CD4-positive, alpha-beta T cell treated with Interleukin-4 for 4 hours (primary cell): ENCODE data around the gene RPS10.
"Not testable (repeated sequence)": the region's sequence is repeated elsewhere in the genome, so short reads cannot be mapped to it uniquely, and the experiment has no call there.

Source experiments
- DNase-seq: peaks from one replicate; pipeline ENCODE4 v3.0.0-alpha.2; 2020

Gene RPS10

DNA sequence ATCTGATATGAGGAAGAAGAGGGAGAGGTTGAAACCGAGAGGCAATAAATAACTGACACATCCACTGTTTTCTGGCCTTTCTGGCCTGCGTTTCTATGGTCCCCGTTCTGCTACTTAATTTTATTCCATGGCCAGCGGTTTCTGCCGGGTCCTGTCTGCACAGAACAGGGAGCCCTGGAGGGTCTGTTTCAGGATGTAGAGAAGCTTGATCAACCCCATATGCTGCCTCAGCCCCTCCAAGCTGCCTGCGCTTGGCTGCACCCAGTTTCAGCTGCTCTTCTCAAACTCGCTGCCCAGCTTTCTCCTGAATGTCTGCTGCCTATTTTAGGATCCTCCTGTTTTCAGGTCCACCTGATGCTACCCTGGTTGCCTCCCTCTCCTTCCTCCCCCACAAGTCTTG lies 21.5 kb upstream of the RPS10 start:
- DNase-seq: no peak

DNA sequence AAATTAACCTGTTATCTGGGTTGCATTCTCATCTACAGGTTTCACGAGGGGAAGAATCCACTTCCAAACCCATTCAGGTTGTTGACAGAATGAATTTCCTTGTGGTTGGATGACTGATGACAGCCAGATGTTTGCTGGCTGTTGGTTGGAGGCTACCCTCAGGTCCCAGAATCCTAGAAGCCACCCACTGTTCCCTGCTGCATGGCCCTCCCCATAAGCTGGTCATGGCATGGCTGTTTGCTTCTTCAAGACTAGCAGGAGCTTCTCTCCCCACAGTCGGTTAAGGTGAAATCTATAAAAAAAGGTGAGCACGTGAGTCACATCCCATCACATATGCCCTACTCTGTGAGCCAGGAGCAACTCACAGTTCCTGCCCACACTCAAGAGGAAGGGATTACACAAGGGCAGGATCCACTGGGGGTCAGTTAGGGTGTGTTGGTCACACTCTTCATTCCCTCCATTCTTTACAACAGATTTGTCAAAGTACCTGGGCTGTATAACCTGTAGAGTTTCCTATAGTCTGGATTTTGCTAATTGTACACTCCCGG lies 19.5 kb upstream of the RPS10 start:
- DNase-seq: no peak

DNA sequence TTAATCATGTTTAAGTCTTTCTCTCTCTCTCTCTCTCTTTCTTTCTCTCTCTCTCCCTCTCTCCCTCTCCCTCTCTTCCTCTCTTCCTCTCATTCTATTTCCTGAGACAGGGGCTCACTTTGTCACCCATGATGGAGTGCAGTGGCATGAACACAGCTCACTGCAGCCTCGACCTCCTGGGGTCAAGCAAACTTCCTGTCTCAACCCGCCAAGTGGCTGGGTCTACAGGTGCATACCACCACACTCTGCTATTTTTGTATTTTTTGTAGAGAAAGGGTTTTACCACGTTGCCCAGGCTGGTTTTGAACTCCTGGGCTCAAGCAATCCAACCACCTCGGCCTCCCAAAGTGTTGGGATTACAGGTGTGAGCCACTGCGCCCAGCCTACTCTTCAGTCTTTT lies 15.7 kb upstream of the RPS10 start:
- DNase-seq: no peak

DNA sequence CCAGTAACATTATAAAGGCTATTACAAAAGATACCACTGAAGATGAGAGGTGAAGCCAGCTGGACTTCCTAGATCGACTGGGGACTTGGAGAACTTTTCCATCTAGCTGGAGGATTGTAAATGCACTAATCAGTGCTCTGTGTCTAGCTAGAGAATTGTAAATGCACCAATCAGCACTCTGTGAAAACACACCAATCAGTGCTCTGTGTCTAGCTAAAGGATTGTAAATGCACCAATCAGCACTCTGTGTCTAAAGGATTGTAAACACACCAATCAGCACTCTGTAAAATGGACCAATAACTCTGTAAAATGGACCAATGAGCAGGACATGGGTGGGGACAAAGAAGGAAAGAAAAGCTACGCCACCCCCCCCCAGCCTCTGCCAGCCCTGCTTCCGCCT lies 13.6 kb upstream of the RPS10 start:
- no peak for DNase-seq

DNA sequence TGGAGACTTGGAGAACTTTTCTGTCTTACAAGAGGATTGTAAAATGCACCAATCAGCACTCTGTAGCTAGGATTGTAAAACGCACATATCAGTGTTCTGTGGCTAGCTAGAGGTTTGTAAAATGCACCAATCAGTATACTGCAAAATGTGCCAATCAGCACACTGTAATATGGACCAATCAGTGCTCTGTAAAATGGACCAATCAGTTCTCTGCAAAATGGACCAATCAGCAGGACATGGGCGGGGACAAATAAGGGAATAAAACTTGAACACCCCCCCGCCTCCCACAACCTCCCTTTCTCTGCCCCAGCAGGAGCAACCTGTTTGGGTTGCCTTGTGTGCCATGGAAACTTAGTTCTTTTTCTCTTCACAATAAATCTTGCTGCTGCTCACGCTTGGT lies 12.8 kb upstream of the RPS10 start:
- no peak for DNase-seq

DNA sequence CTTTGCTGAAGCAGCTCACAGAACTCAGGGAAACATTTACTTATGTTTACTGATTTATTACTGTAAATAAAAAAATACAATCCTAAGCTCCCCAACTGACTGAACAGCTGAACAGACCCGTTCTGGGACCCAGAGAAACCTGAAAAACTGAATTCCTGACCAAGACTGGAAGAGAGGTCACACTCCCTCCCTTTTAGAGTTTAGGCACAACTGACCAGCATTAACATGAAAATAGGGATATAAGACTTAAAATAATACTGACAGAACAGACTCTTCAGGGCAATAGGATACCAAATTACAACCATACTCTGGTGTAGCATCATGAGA lies 11.7 kb upstream of the RPS10 start:
- DNase-seq: no peak

DNA sequence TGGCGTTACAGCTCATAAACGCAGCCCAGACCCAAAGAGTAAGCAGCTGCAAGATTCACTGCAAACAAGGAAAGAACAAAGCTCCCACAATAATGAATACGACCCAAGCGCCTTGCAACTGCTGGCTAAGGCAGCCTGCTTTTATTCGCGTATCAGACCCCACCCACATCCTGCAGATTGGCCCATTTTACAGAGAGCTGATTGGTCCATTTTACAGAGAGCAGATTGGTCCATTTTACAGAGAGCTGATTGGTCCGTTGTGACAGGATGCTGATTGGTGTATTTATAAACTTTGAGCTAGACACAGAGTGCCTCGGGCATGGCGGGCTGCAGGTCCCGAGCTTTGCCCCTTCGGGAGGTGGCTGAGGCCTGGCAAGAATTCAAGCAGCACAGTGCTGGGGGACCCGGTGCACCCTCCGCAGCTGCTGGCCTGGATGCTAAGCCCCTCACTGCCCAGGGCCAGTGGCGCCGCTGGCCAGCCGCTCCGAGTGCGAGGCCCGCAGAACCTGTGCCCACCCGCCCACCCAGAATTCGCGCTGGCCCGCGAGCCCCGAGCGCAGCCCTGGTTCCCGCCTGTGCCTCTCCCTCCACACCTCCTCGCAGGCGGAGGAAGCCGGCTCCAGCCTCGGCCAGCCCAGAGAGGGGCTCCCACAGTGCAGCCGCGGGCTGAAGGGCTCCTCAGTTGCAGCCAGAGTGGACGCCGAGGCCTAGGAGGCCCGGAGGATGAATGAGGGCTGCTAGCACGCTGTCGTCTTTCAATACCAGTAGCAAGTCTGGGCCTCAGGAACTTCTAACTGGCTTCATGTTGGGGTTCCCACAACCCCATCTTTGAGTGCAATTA lies 11.2 kb upstream of the RPS10 start:
- DNase-seq: no peak

DNA sequence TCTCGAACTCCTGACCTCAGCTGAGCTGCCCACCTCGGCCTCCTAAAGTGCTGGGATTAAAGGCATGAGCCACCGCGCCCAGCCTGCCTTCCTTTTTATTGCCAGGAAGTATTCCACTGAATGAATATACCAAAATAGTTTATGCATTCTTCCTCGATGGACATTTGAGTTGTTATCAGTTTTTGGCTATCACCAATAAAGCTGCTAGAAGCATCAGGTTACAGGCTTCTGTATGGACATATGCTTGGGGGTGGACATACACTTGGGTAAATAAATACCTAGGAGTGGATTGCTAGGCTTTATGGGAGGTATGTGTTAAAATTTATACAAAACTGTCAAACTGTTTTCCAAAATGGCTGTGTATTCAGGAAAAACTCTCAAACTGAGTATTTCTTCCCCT lies 10.0 kb upstream of the RPS10 start:
- no peak for DNase-seq

DNA sequence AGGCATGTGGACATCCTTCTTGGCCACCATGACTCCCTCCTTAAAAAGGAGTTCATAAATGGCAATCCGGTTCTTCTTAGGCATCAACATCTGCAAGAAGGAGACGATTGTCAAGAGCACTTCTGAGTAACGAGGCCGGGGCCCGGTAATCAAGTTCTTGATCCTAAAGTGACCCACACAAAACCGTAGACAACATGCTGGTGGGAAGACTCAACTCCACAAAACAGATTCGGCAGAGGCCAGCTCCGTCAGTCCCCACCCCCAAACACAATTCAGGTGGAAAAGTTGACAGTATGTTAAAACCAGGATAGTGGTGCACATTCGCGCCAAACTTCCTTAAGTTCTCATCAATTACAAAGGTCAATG lies 754 bp downstream of the RPS10 start:
- DNase-seq: no peak

DNA sequence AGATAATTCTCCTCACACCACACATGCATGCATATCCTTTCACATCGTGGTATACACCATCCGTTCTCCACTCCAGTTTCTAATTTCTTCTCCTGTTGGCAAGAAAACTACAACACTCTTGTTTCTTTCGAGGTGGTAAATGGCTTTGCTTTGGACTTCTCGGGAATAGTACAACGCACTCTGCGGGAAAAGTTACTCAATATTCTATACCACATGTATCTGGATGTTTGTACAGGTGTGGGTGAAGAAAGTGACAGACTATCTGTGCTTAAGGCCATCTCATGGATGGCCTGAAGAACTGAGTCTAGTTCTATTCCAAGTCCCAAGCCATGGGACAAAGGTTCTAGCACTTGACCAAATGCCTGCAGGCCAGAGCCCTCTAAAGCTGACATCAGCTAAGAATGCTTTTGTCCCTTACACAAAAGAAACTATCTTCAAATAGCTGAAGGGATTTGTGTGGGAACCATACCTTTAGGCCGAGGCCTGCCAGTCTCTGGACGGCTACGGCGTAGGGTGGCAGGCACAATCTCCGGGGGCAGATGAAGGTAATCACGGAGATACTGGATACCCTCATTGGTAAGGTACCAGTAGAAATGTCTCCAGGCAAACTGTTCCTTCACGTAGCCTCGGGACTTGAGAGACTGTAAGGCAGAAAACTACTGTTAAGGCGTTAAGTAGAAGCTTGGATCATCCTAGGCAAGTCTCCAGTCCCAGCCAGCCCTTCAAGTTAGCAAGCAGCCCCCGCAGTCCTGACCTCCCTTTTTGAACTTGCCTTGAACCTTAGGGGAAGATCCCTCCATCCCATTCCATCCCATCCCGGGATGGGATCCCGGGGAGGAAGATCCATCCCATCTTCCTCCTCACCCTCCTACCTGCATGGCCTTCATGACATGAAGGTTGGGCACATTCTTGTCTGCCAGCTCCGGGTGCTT lies 1.4 kb downstream of the RPS10 start:
- DNase-seq: no peak

DNA sequence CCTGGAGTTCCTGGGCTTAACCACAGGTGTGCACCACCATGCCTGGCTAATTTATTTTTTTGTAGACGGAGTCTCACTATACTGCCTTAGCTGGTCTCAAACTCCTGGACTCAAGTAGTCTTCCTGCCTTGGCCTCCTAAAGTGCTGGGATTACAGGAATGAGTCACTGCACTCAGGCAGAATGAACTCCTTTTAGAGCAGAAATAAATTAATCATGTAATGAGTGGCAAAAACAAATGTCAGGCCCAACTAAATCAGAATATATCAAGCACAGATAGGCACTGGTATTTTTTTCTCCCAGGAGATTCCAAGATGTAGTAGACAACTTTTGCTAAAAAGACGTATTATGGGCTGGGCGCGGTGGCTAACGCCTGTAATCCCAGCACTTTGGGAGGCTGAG lies 2.6 kb downstream of the RPS10 start:
- DNase-seq: no peak

DNA sequence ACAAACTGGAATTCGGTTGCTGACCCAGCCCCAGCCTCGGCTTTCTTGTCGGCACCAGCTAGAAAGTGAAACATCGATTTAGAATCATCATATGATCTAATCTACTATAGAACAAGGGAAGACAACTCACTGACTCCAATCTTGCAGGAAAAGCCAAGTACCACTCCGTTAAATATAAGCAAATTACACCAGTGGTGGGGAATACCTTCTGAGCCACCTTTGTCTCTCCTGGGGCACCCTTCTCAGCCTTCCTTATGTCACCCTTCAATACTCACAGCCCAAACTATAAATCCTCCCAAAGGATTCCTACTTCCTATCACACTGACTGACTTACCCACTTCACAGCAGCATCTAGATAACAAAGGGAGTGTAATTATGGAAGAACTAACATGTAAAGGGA lies 7.5 kb downstream of the RPS10 start:
- DNase-seq: no peak

DNA sequence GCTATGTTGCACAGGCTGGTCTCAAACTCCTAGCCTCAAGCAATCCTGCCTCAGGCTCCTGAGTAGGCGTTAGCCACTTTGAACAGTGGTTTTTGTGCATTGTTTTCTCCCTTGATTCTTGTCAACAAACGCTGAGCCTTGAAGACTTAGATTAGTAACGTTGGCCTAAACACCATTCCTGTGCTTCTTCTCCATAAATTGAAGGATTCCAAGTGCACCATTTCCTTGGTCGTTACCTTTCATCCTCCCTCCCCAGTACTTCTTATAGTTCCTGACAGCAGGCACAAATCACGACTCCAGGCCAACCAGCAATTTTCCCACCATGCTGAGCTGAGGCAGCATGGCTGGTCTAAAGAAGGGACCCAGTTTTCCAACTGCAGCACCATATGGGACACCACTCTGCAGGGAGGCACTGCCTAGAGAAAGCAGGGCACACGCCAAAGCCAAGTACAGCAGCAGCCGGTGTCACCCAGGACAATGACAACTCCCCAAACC lies 8.9 kb downstream of the RPS10 start:
- no peak for DNase-seq

DNA sequence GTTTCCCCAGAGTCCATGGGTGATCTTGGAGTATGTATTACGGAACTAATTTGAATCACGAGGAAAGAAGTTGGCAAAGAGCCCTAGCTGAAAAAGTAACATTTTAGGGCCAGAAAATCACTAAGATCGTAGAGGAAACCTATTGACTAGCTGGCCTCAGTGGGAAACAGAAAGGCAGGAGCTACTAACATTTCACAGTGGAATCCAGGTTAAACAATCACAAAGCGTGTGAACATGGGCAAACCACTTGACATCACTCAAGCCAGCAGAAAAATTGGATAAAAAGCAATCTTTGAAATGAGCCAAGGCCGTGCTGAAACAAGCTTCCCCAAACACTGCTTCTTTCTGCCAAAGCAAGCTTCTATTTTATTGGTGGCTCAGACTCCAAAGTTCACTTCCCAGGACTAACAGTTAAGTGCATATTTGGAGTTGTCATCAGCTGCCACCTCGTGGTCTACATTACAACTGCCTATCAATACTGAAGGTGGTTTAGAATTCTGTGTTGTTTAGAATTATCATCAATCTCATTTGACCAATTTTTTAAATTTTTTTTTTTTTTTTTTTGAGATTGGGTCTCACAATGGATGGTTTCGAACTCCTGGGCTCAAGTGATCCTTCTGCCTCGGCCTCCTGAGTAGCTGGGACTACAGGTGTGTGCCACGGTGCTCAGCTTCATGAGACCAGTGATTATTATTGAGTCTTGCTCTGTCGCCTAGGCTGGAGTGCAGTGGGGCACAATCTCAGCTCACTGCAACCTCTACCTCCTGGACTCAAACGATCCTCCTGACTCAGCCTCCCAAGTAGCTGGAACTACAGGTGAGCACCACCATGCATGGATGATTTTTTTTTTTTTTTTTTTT lies 10.6 kb downstream of the RPS10 start:
- DNase-seq: peak; percentile 47

DNA sequence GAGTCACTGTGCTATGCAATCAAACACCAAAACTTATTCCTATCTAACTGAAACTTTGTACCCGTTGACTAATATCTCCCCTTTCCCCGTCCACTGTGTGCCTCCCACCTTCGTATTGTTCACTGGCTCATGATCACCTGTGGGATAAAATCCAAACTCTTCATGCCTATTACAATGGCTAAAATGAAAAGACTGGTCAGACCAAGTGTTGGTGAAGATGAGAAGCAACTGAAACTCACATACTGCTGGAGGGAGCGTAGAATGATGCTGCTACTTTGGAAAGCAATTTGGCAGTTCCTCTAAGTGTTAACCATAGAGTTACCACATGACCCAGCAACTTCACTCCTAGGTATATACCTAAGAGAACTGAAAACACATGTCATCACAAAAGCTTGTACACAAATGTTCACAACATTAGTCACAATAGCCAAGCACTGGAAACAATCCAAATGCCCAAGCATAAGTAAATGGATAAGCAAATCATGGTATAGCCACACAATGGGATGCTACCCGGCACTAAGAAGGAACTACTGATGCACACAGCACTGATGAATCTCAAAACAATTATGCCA lies 13.1 kb downstream of the RPS10 start:
- no peak for DNase-seq

DNA sequence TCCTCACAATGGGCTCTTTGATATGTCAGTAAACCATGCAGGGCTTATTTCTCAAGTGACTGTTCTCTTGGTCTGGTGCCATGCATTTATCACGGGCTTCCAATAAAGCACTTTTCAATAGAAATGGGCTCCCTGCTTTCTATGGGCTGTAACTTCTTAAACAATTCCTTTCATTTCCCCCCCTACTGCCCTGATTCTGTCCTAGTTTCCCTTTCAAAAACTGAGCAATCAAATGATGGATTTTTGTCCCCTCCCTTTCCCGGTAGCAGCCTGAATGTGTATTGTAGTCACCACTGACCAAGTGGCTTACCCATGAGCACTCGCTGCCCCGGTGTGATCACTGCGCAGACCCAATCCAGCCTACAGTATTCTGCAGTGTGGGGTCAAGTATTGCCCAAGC lies 13.9 kb downstream of the RPS10 start:
- no peak for DNase-seq

DNA sequence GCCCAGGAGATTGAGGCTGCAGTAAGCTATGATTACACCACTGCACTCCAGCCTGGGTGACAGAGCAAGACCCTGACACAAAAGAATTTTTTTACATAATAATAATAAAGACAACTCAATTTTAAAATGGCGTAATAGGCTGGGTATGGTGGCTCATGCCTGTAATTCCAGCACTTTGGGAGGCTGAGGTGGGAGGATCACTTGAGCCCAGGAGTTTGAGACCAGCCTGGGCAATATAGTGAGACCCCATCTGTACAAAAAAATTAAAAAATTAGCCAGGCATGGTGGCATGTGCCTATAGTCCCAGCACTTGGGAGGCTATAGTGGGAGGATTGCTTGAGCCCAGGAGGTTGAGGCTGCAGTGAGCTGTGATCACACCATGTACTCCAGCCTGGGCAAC lies 18.0 kb downstream of the RPS10 start:
- DNase-seq: not testable (repeated sequence)

DNA sequence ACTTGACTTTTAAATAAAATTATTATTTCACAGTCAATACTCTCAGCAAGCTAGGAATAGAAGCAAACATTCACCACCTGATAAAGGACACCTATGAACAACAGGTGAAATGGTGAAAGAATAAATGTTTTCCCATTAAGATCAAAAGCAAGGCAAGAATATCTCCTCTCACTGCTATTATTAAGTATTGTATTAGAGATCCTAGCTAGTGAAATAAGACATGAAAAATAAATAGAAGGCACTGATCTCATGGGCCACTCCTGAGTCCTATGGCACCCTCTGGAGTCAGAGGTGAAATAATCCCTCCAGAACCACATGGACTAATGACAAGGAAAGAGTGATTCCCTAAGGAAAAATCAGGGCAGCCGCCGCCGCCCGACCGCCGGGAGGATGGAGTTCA lies 29.4 kb downstream of the RPS10 start:
- DNase-seq: no peak

DNA sequence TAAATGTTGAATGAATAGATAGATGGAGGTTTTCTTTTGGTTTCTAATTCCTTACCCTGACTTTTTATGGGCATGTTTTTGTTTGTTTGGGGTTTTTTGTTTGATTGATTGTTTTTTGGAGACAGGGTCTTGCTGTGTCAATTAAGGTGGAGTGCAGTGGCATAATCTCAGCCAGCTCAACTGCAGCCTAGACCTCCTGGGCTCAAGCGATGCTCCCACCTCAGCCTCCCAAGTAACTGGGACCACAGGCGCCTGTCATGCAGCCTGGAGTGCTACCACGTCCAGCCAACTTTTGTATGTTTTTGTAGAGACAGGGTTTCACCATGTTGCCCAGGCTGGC lies 31.9 kb downstream of the RPS10 start:
- DNase-seq: no peak

DNA sequence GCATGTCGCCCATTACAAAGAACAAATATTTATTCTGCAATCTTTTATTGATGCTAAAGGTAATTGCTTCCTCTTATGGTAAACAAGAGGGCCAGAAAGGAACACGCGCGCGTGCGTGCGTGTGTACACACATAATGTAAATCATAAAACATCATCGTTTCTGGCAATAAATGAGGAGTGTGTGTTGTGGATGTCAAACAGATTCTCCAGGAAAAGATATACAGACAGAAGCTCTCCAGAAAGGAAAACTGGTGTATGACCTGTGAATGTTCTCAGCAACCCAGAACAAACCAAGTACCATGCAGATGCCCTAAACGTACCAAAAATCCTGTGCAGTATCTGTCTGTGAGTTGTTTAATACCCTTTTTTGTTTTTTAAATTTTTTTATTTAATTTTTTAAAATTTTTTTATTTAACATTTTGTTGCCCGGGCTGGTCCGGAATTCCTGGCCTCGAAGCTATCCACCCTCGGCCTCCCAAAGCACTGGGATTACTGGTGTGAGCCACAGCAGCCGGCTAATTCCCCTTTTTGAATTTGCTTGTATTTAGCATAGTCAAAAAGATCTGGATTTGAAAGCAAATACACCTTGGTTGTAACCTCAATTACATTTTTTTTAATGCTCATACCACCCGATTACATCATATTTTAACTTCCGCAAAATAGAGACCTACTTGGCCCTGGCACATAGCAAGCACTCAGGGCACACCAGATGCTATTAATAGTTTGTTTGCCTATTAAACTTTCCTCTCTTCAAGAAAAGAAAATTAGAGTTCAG lies 32.5 kb downstream of the RPS10 start:
- no peak for DNase-seq

DNA sequence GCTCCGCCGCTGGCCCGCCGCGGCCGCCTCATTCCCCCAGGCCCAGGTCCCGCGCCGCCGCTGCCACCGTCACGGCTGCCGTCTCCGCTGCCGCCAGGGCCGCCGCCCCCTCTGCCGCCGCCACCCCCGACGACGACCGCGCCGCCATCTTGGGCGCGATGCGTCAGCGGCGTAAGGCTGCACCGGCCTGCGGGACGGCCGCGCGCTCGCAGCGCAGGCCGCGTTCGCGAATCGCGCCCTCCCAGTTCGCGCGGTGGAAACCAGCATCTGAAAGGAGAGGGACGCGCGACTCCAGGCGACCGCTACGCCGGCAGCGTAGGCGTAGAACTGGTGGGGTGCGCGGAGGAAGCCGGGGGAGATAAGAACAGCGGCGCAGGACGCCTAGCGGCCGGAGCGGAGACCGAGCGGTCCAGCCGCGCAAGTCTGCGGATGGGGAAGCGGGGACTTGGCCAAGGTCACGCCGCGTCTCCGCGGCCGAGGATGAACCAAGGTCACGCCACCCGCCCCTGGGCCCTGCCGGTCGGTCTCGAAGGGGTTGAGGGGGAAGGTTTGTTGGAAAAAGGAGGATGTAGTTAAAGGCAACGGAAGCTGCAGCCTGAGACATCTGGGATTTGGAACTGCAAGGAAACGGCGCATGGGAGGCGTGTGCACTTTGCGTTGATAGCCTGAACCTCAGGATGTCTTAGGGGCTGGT lies 33.2 kb downstream of the RPS10 start, which contains the start of gene NUDT3:
Gene NUDT3, minus strand, starts transcription at position 173 of the 694 bp plus-strand sequence. CDS start 307 bp downstream, outside the sequence.
- DNase-seq: peak; percentile 92
